ENCODE data around the gene CLEC7A. TPM values are rescaled to one million over a fixed set of nuclear protein-coding genes. Genes with fewer than 3 reads are reported as not detected.

Gene CLEC7A
- total and polyA plus RNA-seq, 4 donors = 2.8 to 7.0 (median 3.8) TPM

- Histone ChIP-seq H3K27me3 (ENCODE audit: control insufficient read depth in 4 of 4, insufficient read depth in 4 of 4, low read length in 3 of 4) (peaks cover 0 to 4% (median 0%) of the 10 kb centered on the region in 4 donors), H3K27ac (ENCODE audit: low read depth in 1 of 2, low read length in 2 of 2) (no peak overlapping the region), H3K36me3 (ENCODE audit: control insufficient read depth in 4 of 4, insufficient read depth in 3 of 4, low read depth in 1 of 4, low read length in 3 of 4) (no peaks in the 10 kb centered on the region), H3K9me3 (ENCODE audit: control insufficient read depth in 4 of 4, low read length in 3 of 4) (no peaks in the 10 kb centered on the region), H3K9ac (ENCODE audit: low read depth in 1 of 2, low read length in 2 of 2) (no peak overlapping the region), H3K4me1 (ENCODE audit: control insufficient read depth in 4 of 4, insufficient read depth in 4 of 4, low read length in 3 of 4) (no peaks in the 10 kb centered on the region), H3K4me3 (ENCODE audit: low read depth in 1 of 3, low read length in 3 of 3) (no peak overlapping the region)
- TF ChIP-seq RAD21 (IDR thresholded peaks at IDR 0.05) (no peak), TAF1 (conservative IDR thresholded peaks at IDR 0.05) (no peak), REST (IDR thresholded peaks at IDR 0.05) (no peak), ZBTB33 (IDR thresholded peaks at IDR 0.05) (no peak), FOXA1 (IDR thresholded peaks at IDR 0.05) (no peak), ATF3 (IDR thresholded peaks at IDR 0.05) (no peak), GABPA (IDR thresholded peaks at IDR 0.05 in 1 of 2, conservative IDR thresholded peaks at IDR 0.05 in 1 of 2) (no peak)
- no peak for DNase-seq (ENCODE audit: low spot score)
- 82% methylated on average over 1 of the region's 1 CpG for WGBS
Observed at GRCh38 chr12:10126413-10126812, 3.6 kb downstream of the CLEC7A start.

GRCh38 chr12:10122689-10123088, 7.3 kb downstream of the CLEC7A start:
- no peak for DNase-seq (ENCODE audit: low spot score)
- no peaks in the 10 kb centered on the region for H3K27me3 ChIP-seq (ENCODE audit: control insufficient read depth in 4 of 4, insufficient read depth in 4 of 4, low read length in 3 of 4)
- TF ChIP-seq FOXA1 (IDR thresholded peaks at IDR 0.05) (no peak), HNF4G (IDR thresholded peaks at IDR 0.05) (no peak), GABPA (IDR thresholded peaks at IDR 0.05 in 1 of 2, conservative IDR thresholded peaks at IDR 0.05 in 1 of 2) (no peak)
- no peak overlapping the region for H3K27ac ChIP-seq (ENCODE audit: low read depth in 1 of 2, low read length in 2 of 2)
- H3K4me3 ChIP-seq (ENCODE audit: low read depth in 1 of 3, low read length in 3 of 3) = no peak overlapping the region
- H3K9me3 ChIP-seq (ENCODE audit: control insufficient read depth in 4 of 4, low read length in 3 of 4) = no peaks in the 10 kb centered on the region
- H3K4me1 ChIP-seq (ENCODE audit: control insufficient read depth in 4 of 4, insufficient read depth in 4 of 4, low read length in 3 of 4) = no peaks in the 10 kb centered on the region
- WGBS = 64% methylated on average over 4 of the region's 4 CpGs
- peaks cover 0 to 3% (median 0%) of the 10 kb centered on the region in 4 donors for H3K36me3 ChIP-seq (ENCODE audit: control insufficient read depth in 4 of 4, insufficient read depth in 3 of 4, low read depth in 1 of 4, low read length in 3 of 4)
- H3K9ac ChIP-seq (ENCODE audit: low read depth in 1 of 2, low read length in 2 of 2) = no peak overlapping the region

- H3K9me3 ChIP-seq (ENCODE audit: control insufficient read depth in 4 of 4, low read length in 3 of 4) = no peaks in the 10 kb centered on the region
- H3K9ac ChIP-seq (ENCODE audit: low read depth in 1 of 2, low read length in 2 of 2) = no peak overlapping the region
- DNase-seq (ENCODE audit: low spot score) = no peak
- TF ChIP-seq HNF4G (IDR thresholded peaks at IDR 0.05) (no peak), ATF3 (IDR thresholded peaks at IDR 0.05) (no peak), HNF4A (conservative IDR thresholded peaks at IDR 0.05) (no peak), YY1 (IDR thresholded peaks at IDR 0.05) (no peak), MAX (IDR thresholded peaks at IDR 0.05) (no peak)
- H3K27me3 ChIP-seq (ENCODE audit: control insufficient read depth in 4 of 4, insufficient read depth in 4 of 4, low read length in 3 of 4) = no peaks in the 10 kb centered on the region
- H3K36me3 ChIP-seq (ENCODE audit: control insufficient read depth in 4 of 4, insufficient read depth in 3 of 4, low read depth in 1 of 4, low read length in 3 of 4) = peaks cover 0 to 3% (median 0%) of the 10 kb centered on the region in 4 donors
- no peak overlapping the region for H3K4me3 ChIP-seq (ENCODE audit: low read depth in 1 of 3, low read length in 3 of 3)
- H3K4me1 ChIP-seq (ENCODE audit: control insufficient read depth in 4 of 4, insufficient read depth in 4 of 4, low read length in 3 of 4) = no peaks in the 10 kb centered on the region
- no peak overlapping the region for H3K27ac ChIP-seq (ENCODE audit: low read depth in 1 of 2, low read length in 2 of 2)
- 75% methylated on average over 7 of the region's 7 CpGs for WGBS
Observed at GRCh38 chr12:10121278-10121677, 8.7 kb downstream of the CLEC7A start.
